H1 (cell line): ENCODE measurements around the gene HSPA12A. TPM values are rescaled to one million over a fixed set of nuclear protein-coding genes. Genes with fewer than 3 reads are reported as not detected.

Source experiments
- polyA plus RNA-seq, 7 experiments: library from polyadenylated mRNA; depleted of rRNA in 3 of 7; stranded (reverse) in 5 of 7; unstranded in 2 of 7; fragments of >200 nt in 5 of 7; fragments of 200-250 nt in 2 of 7; gene quantifications; 1 replicate in 5 of 7; 2 replicates in 1 of 7; 4 replicates in 1 of 7; pipeline versions ENCODE4 v1.2.1 to v1.2.3, GENCODE V29; 2011 to 2013; ENCODE audit warnings: missing spikeins in 2 of 7, mixed read lengths in 2 of 7
- total RNA-seq: library from RNA; stranded (reverse); fragmentation: NEBNext Ultra II Directional; extraction: Animal tissue kit (Norgen Biotek cat#: 25700); gene quantifications from 2 replicates; pipeline ENCODE4 v1.2.1, GENCODE V29; 2021
- TF ChIP-seq, protein P1 (sequence below): fragments of 300-600 bp; sonication (generic); IDR thresholded peaks from 2 replicates; pipeline ENCODE4 v1.7.1; 2012; ENCODE audit warnings: low read length, moderate library complexity, mild to moderate bottlenecking, inconsistent platforms; ENCODE audit not compliant: insufficient replicate concordance

The HSPA12A gene
- total and polyA plus RNA-seq, 2 of the 8 experiments (the other 6 are each of a cell fraction or from before 2014, with no cell fraction given): 3.1 to 6.9 TPM

DNA sequence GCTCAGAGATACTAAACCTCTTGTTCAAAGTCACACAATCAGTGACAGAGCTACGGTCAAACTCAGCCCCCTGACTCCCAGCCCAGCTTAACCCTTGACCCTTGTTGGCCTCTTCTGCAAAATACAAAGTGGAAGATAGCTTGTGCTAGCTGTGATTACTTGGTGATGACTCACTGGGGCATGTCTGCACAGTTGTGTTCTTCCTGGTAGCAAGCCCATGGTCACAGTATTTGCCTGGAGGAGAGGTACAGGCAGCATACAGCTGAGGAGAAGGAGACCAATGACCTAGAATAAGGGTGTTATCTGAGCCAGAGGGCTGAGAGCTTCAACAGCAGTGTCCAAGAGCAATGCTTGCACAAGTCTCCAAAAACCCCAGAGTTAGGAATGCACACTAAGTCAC lies 5.7 kb upstream of the HSPA12A start (continued):
- TF ChIP-seq, protein P1, sequence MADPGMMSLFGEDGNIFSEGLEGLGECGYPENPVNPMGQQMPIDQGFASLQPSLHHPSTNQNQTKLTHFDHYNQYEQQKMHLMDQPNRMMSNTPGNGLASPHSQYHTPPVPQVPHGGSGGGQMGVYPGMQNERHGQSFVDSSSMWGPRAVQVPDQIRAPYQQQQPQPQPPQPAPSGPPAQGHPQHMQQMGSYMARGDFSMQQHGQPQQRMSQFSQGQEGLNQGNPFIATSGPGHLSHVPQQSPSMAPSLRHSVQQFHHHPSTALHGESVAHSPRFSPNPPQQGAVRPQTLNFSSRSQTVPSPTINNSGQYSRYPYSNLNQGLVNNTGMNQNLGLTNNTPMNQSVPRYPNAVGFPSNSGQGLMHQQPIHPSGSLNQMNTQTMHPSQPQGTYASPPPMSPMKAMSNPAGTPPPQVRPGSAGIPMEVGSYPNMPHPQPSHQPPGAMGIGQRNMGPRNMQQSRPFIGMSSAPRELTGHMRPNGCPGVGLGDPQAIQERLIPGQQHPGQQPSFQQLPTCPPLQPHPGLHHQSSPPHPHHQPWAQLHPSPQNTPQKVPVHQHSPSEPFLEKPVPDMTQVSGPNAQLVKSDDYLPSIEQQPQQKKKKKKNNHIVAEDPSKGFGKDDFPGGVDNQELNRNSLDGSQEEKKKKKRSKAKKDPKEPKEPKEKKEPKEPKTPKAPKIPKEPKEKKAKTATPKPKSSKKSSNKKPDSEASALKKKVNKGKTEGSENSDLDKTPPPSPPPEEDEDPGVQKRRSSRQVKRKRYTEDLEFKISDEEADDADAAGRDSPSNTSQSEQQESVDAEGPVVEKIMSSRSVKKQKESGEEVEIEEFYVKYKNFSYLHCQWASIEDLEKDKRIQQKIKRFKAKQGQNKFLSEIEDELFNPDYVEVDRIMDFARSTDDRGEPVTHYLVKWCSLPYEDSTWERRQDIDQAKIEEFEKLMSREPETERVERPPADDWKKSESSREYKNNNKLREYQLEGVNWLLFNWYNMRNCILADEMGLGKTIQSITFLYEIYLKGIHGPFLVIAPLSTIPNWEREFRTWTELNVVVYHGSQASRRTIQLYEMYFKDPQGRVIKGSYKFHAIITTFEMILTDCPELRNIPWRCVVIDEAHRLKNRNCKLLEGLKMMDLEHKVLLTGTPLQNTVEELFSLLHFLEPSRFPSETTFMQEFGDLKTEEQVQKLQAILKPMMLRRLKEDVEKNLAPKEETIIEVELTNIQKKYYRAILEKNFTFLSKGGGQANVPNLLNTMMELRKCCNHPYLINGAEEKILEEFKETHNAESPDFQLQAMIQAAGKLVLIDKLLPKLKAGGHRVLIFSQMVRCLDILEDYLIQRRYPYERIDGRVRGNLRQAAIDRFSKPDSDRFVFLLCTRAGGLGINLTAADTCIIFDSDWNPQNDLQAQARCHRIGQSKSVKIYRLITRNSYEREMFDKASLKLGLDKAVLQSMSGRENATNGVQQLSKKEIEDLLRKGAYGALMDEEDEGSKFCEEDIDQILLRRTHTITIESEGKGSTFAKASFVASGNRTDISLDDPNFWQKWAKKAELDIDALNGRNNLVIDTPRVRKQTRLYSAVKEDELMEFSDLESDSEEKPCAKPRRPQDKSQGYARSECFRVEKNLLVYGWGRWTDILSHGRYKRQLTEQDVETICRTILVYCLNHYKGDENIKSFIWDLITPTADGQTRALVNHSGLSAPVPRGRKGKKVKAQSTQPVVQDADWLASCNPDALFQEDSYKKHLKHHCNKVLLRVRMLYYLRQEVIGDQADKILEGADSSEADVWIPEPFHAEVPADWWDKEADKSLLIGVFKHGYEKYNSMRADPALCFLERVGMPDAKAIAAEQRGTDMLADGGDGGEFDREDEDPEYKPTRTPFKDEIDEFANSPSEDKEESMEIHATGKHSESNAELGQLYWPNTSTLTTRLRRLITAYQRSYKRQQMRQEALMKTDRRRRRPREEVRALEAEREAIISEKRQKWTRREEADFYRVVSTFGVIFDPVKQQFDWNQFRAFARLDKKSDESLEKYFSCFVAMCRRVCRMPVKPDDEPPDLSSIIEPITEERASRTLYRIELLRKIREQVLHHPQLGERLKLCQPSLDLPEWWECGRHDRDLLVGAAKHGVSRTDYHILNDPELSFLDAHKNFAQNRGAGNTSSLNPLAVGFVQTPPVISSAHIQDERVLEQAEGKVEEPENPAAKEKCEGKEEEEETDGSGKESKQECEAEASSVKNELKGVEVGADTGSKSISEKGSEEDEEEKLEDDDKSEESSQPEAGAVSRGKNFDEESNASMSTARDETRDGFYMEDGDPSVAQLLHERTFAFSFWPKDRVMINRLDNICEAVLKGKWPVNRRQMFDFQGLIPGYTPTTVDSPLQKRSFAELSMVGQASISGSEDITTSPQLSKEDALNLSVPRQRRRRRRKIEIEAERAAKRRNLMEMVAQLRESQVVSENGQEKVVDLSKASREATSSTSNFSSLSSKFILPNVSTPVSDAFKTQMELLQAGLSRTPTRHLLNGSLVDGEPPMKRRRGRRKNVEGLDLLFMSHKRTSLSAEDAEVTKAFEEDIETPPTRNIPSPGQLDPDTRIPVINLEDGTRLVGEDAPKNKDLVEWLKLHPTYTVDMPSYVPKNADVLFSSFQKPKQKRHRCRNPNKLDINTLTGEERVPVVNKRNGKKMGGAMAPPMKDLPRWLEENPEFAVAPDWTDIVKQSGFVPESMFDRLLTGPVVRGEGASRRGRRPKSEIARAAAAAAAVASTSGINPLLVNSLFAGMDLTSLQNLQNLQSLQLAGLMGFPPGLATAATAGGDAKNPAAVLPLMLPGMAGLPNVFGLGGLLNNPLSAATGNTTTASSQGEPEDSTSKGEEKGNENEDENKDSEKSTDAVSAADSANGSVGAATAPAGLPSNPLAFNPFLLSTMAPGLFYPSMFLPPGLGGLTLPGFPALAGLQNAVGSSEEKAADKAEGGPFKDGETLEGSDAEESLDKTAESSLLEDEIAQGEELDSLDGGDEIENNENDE: no peak
